ENCODE results near the gene THSD4.

GRCh38 chr15:71538181-71538580 lies 422.9 kb downstream of the THSD4 start:
- TF ChIP-seq SREBF2 (CRISPR knock-in tag; IDR thresholded peaks at IDR 0.05) (no peak), FOXM1 (IDR thresholded peaks at IDR 0.05; ENCODE audit: low read depth) (no peak), FOXM1 (CRISPR knock-in tag; IDR thresholded peaks at IDR 0.05; ENCODE audit: low read depth) (no peak)
